ENCODE results near the gene SLMAP. TPM values are rescaled to one million over a fixed set of nuclear protein-coding genes. Genes with fewer than 3 reads are reported as not detected.
"Not testable (repeated sequence)": the region's sequence is repeated elsewhere in the genome, so short reads cannot be mapped to it uniquely, and the experiment has no call there.

SLMAP gene
- total RNA-seq, 4 donors from 2014 or later, result 49.5 to 56.0 (median 51.0) TPM

- WGBS, 2 donors, result 87 to 91% methylated on average over 3 of the region's 3 CpGs
- DNase-seq (ENCODE audit: low spot score in 2 of 2), result no peak
- intact Hi-C loops (cut with DNase I; ENCODE audit: low total_unique reads), result no loop called here
- no peak overlapping the region for H3K4me3 ChIP-seq (ENCODE audit: low read depth, poor library complexity, severe bottlenecking)
- TF ChIP-seq POLR2A (IDR thresholded peaks at IDR 0.05), result no peak
These were observed 41.8 kb downstream of the SLMAP start for GRCh38 chr3:57797701-57798487.

GRCh38 chr3:57803647-57804081, 47.6 kb downstream of the SLMAP start:
- intact Hi-C loops (cut with DNase I; ENCODE audit: low total_unique reads), result no loop called here
- peak in 1 of 2 donors; percentile 66 for DNase-seq (ENCODE audit: low spot score in 2 of 2)

GRCh38 chr3:57805266-57805665, 49.2 kb downstream of the SLMAP start:
- no peak for DNase-seq (ENCODE audit: low spot score in 2 of 2)
- intact Hi-C loops (cut with DNase I; ENCODE audit: low total_unique reads), result no loop called here
- TF ChIP-seq CTCF (IDR thresholded peaks at IDR 0.05), result no peak
- no peak for TF ChIP-seq POLR2A (IDR thresholded peaks at IDR 0.05)
- WGBS, 2 donors, result 89 to 100% methylated on average over 1 of the region's 1 CpG
- H3K4me3 ChIP-seq (ENCODE audit: low read depth, poor library complexity, severe bottlenecking), result no peak overlapping the region

More at GRCh38 chr3:57803647-57804081, 47.6 kb downstream of the SLMAP start:
- WGBS, 2 donors, result 3 to 10% methylated on average over 3 of the region's 3 CpGs
- no peak overlapping the region for H3K4me3 ChIP-seq (ENCODE audit: low read depth, poor library complexity, severe bottlenecking)
- TF ChIP-seq POLR2A (IDR thresholded peaks at IDR 0.05) (no peak), CTCF (IDR thresholded peaks at IDR 0.05) (no peak)

GRCh38 chr3:57805674-57806073, 49.6 kb downstream of the SLMAP start:
- no peak for DNase-seq (ENCODE audit: low spot score in 2 of 2)
- TF ChIP-seq CTCF (IDR thresholded peaks at IDR 0.05), result no peak
- no peak for TF ChIP-seq POLR2A (IDR thresholded peaks at IDR 0.05)
- intact Hi-C loops (cut with DNase I; ENCODE audit: low total_unique reads), result no loop called here
- no peak overlapping the region for H3K4me3 ChIP-seq (ENCODE audit: low read depth, poor library complexity, severe bottlenecking)
- WGBS, 2 donors, result 77 to 79% methylated on average over 1 of the region's 1 CpG

GRCh38 chr3:57806195-57806594, 50.1 kb downstream of the SLMAP start:
- intact Hi-C loops (cut with DNase I; ENCODE audit: low total_unique reads); H3K4me3 ChIP-seq (ENCODE audit: low read depth, poor library complexity, severe bottlenecking); DNase-seq (ENCODE audit: low spot score in 2 of 2): not testable (repeated sequence)
- 95 to 99% methylated on average over 5 of the region's 5 CpGs for whole genome bisulfite sequencing, 2 donors

- TF ChIP-seq POLR2A (IDR thresholded peaks at IDR 0.05) (no peak), CTCF (IDR thresholded peaks at IDR 0.05) (no peak)
- WGBS, 2 donors, result 87 to 95% methylated on average over 6 to 8 of the region's 8 CpGs
- no peak overlapping the region for H3K4me3 ChIP-seq (ENCODE audit: low read depth, poor library complexity, severe bottlenecking)
- intact Hi-C loops (cut with DNase I; ENCODE audit: low total_unique reads), result no loop called here
- DNase-seq (ENCODE audit: low spot score in 2 of 2), result no peak
These were observed 53.0 kb downstream of the SLMAP start for GRCh38 chr3:57808961-57809608.

All from lower leg skin (tissue), 4 donors.